HepG2 (cell line): ENCODE results near the gene JADE2. TPM values are rescaled to one million over a fixed set of nuclear protein-coding genes. Genes with fewer than 3 reads are reported as not detected.

Source experiments
- CBX5 ChIP-seq: sonication (generic); formaldehyde crosslinking; IDR thresholded peaks from 2 replicates; pipeline ENCODE4 v1.4.0; 2020; ENCODE audit warnings: missing genetic modification reagents, borderline replicate concordance
- DBP ChIP-seq: sonication (generic); formaldehyde crosslinking; IDR thresholded peaks from 2 replicates; pipeline ENCODE4 v1.4.0; 2020; ENCODE audit warnings: missing genetic modification reagents; ENCODE audit errors: not compliant biosample characterization
- FOXJ3 ChIP-seq: sonication (generic); formaldehyde crosslinking; IDR thresholded peaks from 2 replicates; pipeline ENCODE4 v1.4.0; 2020; ENCODE audit warnings: missing genetic modification reagents, mild to moderate bottlenecking, borderline replicate concordance
- NAIF1 ChIP-seq: sonication (generic); formaldehyde crosslinking; IDR thresholded peaks from 2 replicates; pipeline ENCODE4 v1.5.0; 2020; ENCODE audit warnings: mild to moderate bottlenecking, missing genetic modification reagents, borderline replicate concordance
- RERE ChIP-seq: IDR thresholded peaks from 2 replicates; pipeline ENCODE4 v1.6.1; 2016; ENCODE audit warnings: low read depth, missing genetic modification reagents, missing compliant biosample characterization
- SKI ChIP-seq: fragments of 450-650 bp; IDR thresholded peaks from one replicate; pipeline ENCODE4 v1.6.1; 2018; ENCODE audit warnings: mild to moderate bottlenecking; ENCODE audit not compliant: partially characterized antibody
- SP5 ChIP-seq: IDR thresholded peaks from 2 replicates; pipeline ENCODE4 v1.6.1; 2016; ENCODE audit warnings: low read depth, borderline replicate concordance
- THAP7 ChIP-seq: sonication (generic); formaldehyde crosslinking; IDR thresholded peaks from 2 replicates; pipeline ENCODE4 v1.8.1; 2023; ENCODE audit warnings: mild to moderate bottlenecking, missing genetic modification reagents
- ZBTB33 ChIP-seq: sonication (generic); formaldehyde crosslinking; IDR thresholded peaks from 2 replicates; pipeline ENCODE4 v1.4.0; 2020; ENCODE audit warnings: missing genetic modification reagents
- ZBTB49 ChIP-seq: sonication (generic); formaldehyde crosslinking; IDR thresholded peaks from 2 replicates; pipeline ENCODE4 v1.4.0; 2020; ENCODE audit warnings: missing genetic modification reagents, borderline replicate concordance
- ZFX ChIP-seq: sonication (generic); formaldehyde crosslinking; IDR thresholded peaks from 2 replicates; pipeline ENCODE4 v1.4.0; 2020; ENCODE audit warnings: mild to moderate bottlenecking, low read depth, missing genetic modification reagents, moderate library complexity
- ZNF563 ChIP-seq: sonication (generic); formaldehyde crosslinking; IDR thresholded peaks from 2 replicates; pipeline ENCODE4 v1.8.0; 2022; ENCODE audit warnings: mild to moderate bottlenecking, moderate library complexity, missing genetic modification reagents
- ZNF619 ChIP-seq: sonication (generic); formaldehyde crosslinking; IDR thresholded peaks from 2 replicates; pipeline ENCODE4 v1.4.0; 2020; ENCODE audit warnings: mild to moderate bottlenecking, missing genetic modification reagents
- polyA plus RNA-seq, 8 experiments: library from polyadenylated mRNA; depleted of rRNA in 3 of 8; stranded (reverse) in 7 of 8; unstranded in 1 of 8; fragments of >200 nt; fragmentation: Illumina TruSeq in 4 of 8; extraction: Trizol in 4 of 8; gene quantifications; 2 replicates each; pipeline versions ENCODE4 v1.2.1 to v1.2.3, GENCODE V29; 2011 to 2016; ENCODE audit warnings: low read depth in 4 of 8, missing spikeins in 1 of 8, mixed read lengths in 1 of 8; ENCODE audit not compliant: insufficient read depth in 1 of 8
- total RNA-seq, 5 experiments: library from RNA; depleted of rRNA; stranded (reverse); fragments of >200 nt; fragmentation: Illumina TruSeq; extraction: Trizol; gene quantifications; 2 replicates each; pipeline ENCODE4 v1.2.3, GENCODE V29; 2016; ENCODE audit warnings: low read depth in 1 of 5

Gene JADE2
- total and polyA plus RNA-seq, 2 of the 13 experiments (the other 11 are each of a cell fraction or from before 2014, with no cell fraction given), result 7.5 to 15.1 TPM

GRCh38 chr5:134511796-134512660 is 13.4 kb upstream of the JADE2 start (continued):
- peak; percentile 73 for TF ChIP-seq ZFX (CRISPR knock-in tag)
- TF ChIP-seq SP5 (CRISPR knock-in tag), result no peak; the same call in 1 of the 2 replicates
- 0 out of 2 replicates have a peak, but pooled peaks have one; percentile 27 for TF ChIP-seq FOXJ3 (CRISPR knock-in tag)
- no peak for TF ChIP-seq DBP
- TF ChIP-seq ZNF619 (CRISPR knock-in tag), result peak; percentile 80; the same call in 1 of the 2 replicates
- TF ChIP-seq SKI, result peak; percentile 79
- no peak for TF ChIP-seq RERE (CRISPR knock-in tag)
- TF ChIP-seq ZBTB49 (CRISPR knock-in tag), result no peak
- no peak for TF ChIP-seq ZNF563
- no peak for TF ChIP-seq NAIF1 (CRISPR knock-in tag)
- no peak; the same call in 1 of the 2 replicates for TF ChIP-seq THAP7 (CRISPR knock-in tag)
- no peak for TF ChIP-seq ZBTB33 (CRISPR knock-in tag)
- TF ChIP-seq CBX5 (CRISPR knock-in tag), result peak; percentile 14; the same call in 1 of the 2 replicates
